ENCODE data around the gene THOC1.

The THOC1 gene

GRCh38 chr18:225745-226144 is 42.1 kb downstream of the THOC1 start:
- no peak overlapping the region for H3K4me2 ChIP-seq
- no peak for TF ChIP-seq Cebpa-rat (IDR thresholded peaks at IDR 0.05)
- no peaks in the 10 kb centered on the region for H4K20me1 ChIP-seq
- H3K36me3 ChIP-seq = peaks cover 88% of the 10 kb centered on the region
- H3K9me3 ChIP-seq = no peaks in the 10 kb centered on the region
- H3K9ac ChIP-seq = no peak overlapping the region
- H3K27ac ChIP-seq = no peak overlapping the region
- H3K27me3 ChIP-seq = no peaks in the 10 kb centered on the region
- H3K4me1 ChIP-seq = no peaks in the 10 kb centered on the region
- no peak overlapping the region for H3K4me3 ChIP-seq

- Histone ChIP-seq H4K20me1 (no peaks in the 10 kb centered on the region), H3K27ac (no peak overlapping the region), H3K9me3 (peaks cover 9% of the 10 kb centered on the region), H3K4me3 (no peak overlapping the region), H3K27me3 (no peaks in the 10 kb centered on the region), H3K9ac (no peak overlapping the region), H3K4me2 (no peak overlapping the region), H3K4me1 (no peaks in the 10 kb centered on the region), H3K36me3 (peaks cover 81% of the 10 kb centered on the region)
- no peak for TF ChIP-seq Cebpa-rat (IDR thresholded peaks at IDR 0.05)
Measured at GRCh38 chr18:220708-221107, 47.1 kb downstream of the THOC1 start.

GRCh38 chr18:217532-218336 is 50.1 kb downstream of the THOC1 start:
- H3K36me3 ChIP-seq = peaks cover 81% of the 10 kb centered on the region
- H3K27ac ChIP-seq = no peak overlapping the region
- H3K4me3 ChIP-seq = no peak overlapping the region
- no peak overlapping the region for H3K4me2 ChIP-seq
- TF ChIP-seq Cebpa-rat (IDR thresholded peaks at IDR 0.05) = no peak
- no peak overlapping the region for H3K9ac ChIP-seq
- H4K20me1 ChIP-seq = no peaks in the 10 kb centered on the region
- H3K4me1 ChIP-seq = no peaks in the 10 kb centered on the region
- peaks cover 9% of the 10 kb centered on the region for H3K9me3 ChIP-seq
- H3K27me3 ChIP-seq = no peaks in the 10 kb centered on the region

GRCh38 chr18:215448-216010 is 52.3 kb downstream of the THOC1 start:
- H4K20me1 ChIP-seq = 0 out of 2 replicates have a peak, but pooled peaks cover 4% of the 10 kb centered on the region
- H3K4me2 ChIP-seq = no peak overlapping the region
- no peaks in the 10 kb centered on the region for H3K27me3 ChIP-seq
- H3K27ac ChIP-seq = no peak overlapping the region
- peaks cover 92% of the 10 kb centered on the region for H3K36me3 ChIP-seq
- no peaks in the 10 kb centered on the region for H3K4me1 ChIP-seq
- no peak for TF ChIP-seq Cebpa-rat (IDR thresholded peaks at IDR 0.05)
- H3K9ac ChIP-seq = no peak overlapping the region
- no peak overlapping the region for H3K4me3 ChIP-seq
- peaks cover 9% of the 10 kb centered on the region for H3K9me3 ChIP-seq

GRCh38 chr18:213966-214365 is 53.9 kb downstream of the THOC1 start:
- Histone ChIP-seq H3K4me2 (no peak overlapping the region), H3K27me3 (no peaks in the 10 kb centered on the region), H3K36me3 (peaks cover 98% of the 10 kb centered on the region), H3K9ac (no peak overlapping the region), H3K27ac (no peak overlapping the region), H4K20me1 (peaks cover 8% of the 10 kb centered on the region; the same call in 1 of the 2 replicates), H3K4me3 (no peak overlapping the region), H3K4me1 (peaks cover 8% of the 10 kb centered on the region), H3K9me3 (peaks cover 9% of the 10 kb centered on the region)
- no peak for TF ChIP-seq Cebpa-rat (IDR thresholded peaks at IDR 0.05)

- Histone ChIP-seq H3K9ac (no peak overlapping the region), H3K4me2 (no peak overlapping the region), H3K4me3 (no peak overlapping the region), H3K27me3 (no peaks in the 10 kb centered on the region), H3K4me1 (peaks cover 10% of the 10 kb centered on the region), H3K27ac (no peak overlapping the region), H3K9me3 (peaks cover 5% of the 10 kb centered on the region), H4K20me1 (peaks cover 13% of the 10 kb centered on the region; the same call in 1 of the 2 replicates), H3K36me3 (peaks cover 98% of the 10 kb centered on the region)
- no peak for TF ChIP-seq Cebpa-rat (IDR thresholded peaks at IDR 0.05)
Measured at GRCh38 chr18:213505-213904, 54.3 kb downstream of the THOC1 start.

- no peaks in the 10 kb centered on the region for H3K27me3 ChIP-seq
- peaks cover 94% of the 10 kb centered on the region for H3K36me3 ChIP-seq
- no peak overlapping the region for H3K27ac ChIP-seq
Measured at GRCh38 chr18:212780-213179, 55.1 kb downstream of the THOC1 start.

GRCh38 chr18:211582-211981 is 56.3 kb downstream of the THOC1 start:
- H3K4me3 ChIP-seq = no peak overlapping the region
- peaks cover 10% of the 10 kb centered on the region for H3K4me1 ChIP-seq
- no peak for TF ChIP-seq Cebpa-rat (IDR thresholded peaks at IDR 0.05)
- H3K27ac ChIP-seq = no peak overlapping the region
- H4K20me1 ChIP-seq = peaks cover 13% of the 10 kb centered on the region; the same call in 1 of the 2 replicates
- no peak overlapping the region for H3K9ac ChIP-seq
- H3K9me3 ChIP-seq = no peaks in the 10 kb centered on the region
- H3K36me3 ChIP-seq = peaks cover 91% of the 10 kb centered on the region
- no peaks in the 10 kb centered on the region for H3K27me3 ChIP-seq
- H3K4me2 ChIP-seq = no peak overlapping the region

More at GRCh38 chr18:212780-213179, 55.1 kb downstream of the THOC1 start:
- Histone ChIP-seq H3K9me3 (no peaks in the 10 kb centered on the region), H3K4me2 (no peak overlapping the region), H3K4me1 (peaks cover 10% of the 10 kb centered on the region), H3K4me3 (no peak overlapping the region), H3K9ac (no peak overlapping the region), H4K20me1 (peaks cover 13% of the 10 kb centered on the region; the same call in 1 of the 2 replicates)
- TF ChIP-seq Cebpa-rat (IDR thresholded peaks at IDR 0.05) = no peak

- H3K9me3 ChIP-seq = no peaks in the 10 kb centered on the region
- H3K27ac ChIP-seq = no peak overlapping the region
- H3K9ac ChIP-seq = no peak overlapping the region
- no peak for TF ChIP-seq Cebpa-rat (IDR thresholded peaks at IDR 0.05)
- H3K4me1 ChIP-seq = peaks cover 10% of the 10 kb centered on the region
- no peak overlapping the region for H3K4me2 ChIP-seq
- peaks cover 13% of the 10 kb centered on the region; the same call in 1 of the 2 replicates for H4K20me1 ChIP-seq
- H3K4me3 ChIP-seq = no peak overlapping the region
- H3K27me3 ChIP-seq = no peaks in the 10 kb centered on the region
- peaks cover 91% of the 10 kb centered on the region for H3K36me3 ChIP-seq
Measured at GRCh38 chr18:210733-211132, 57.1 kb downstream of the THOC1 start.

- Histone ChIP-seq H3K36me3 (peaks cover 91% of the 10 kb centered on the region), H3K4me1 (peaks cover 10% of the 10 kb centered on the region), H3K4me3 (no peak overlapping the region), H4K20me1 (peaks cover 13% of the 10 kb centered on the region; the same call in 1 of the 2 replicates), H3K27ac (no peak overlapping the region), H3K9me3 (no peaks in the 10 kb centered on the region), H3K27me3 (no peaks in the 10 kb centered on the region), H3K4me2 (no peak overlapping the region), H3K9ac (no peak overlapping the region)
- no peak for TF ChIP-seq Cebpa-rat (IDR thresholded peaks at IDR 0.05)
Measured at GRCh38 chr18:210075-210474, 57.8 kb downstream of the THOC1 start.
